AG04449 (cell line): Measurements from ENCODE around the gene ART3.
A peak's percentile ranks its signal among the peaks of the same experiment; 100 is the strongest.

Experiments used
- CTCF ChIA-PET: fragments of 350-600 bp; formaldehyde crosslinking; extraction: SDS; loops from one replicate; lab custom pipeline; 2021; ENCODE audit warnings: antibody characterized with exemption; lab: Yijun Ruan, JAX
- POLR2A ChIA-PET: fragments of 400-600, 350-600 bp; formaldehyde crosslinking; extraction: SDS; loops from one replicate; lab custom pipeline; 2020; ENCODE audit warnings: antibody characterized with exemption, inconsistent platforms; lab: Yijun Ruan, JAX
- DNase-seq: peaks from one replicate; pipeline ENCODE4 v3.0.0-alpha.2; 2010; ENCODE audit warnings: low read depth, low spot score
- H3K4me3 ChIP-seq: 2 replicates; pipeline ENCODE4 v1.5.1; 2011; ENCODE audit warnings: low read depth, mild to moderate bottlenecking, control low read depth, low read length
- TF ChIP-seq, protein P1 (sequence below): IDR thresholded peaks from one replicate; pipeline ENCODE4 v1.5.1; 2011; ENCODE audit warnings: mild to moderate bottlenecking, moderate library complexity, low read length, control low read depth, inconsistent platforms; ENCODE audit not compliant: insufficient read depth; ENCODE audit errors: missing control alignments

ART3 gene

DNA sequence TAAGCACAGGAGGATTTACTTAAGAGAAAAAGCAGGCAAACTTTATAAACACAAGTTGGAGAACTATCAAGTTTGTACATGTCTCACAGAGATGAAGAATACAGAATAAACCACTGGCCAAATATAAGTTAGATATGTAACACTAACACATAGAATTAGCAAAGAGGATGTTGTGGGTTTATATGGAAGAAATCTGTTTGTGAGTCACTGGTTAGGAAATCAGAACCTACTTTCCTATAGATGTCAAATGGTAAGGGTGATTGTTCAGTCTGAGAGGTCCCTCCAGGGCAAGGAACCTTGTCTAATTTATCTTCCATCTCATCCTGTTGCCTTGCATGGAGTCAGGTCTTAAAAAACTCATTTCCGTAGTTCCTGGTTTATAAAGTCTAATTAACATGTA lies 14.8 kb upstream of the ART3 start:
- ChIA-PET CTCF (interaction anchor here (2.3 kb wide), 1 partner anchor 64 kb away, joined by 26 read pairs; no protein-coding TSS in a partner anchor), POLR2A (no interaction called here)
- no peak overlapping the region for H3K4me3 ChIP-seq
- TF ChIP-seq, protein P1, sequence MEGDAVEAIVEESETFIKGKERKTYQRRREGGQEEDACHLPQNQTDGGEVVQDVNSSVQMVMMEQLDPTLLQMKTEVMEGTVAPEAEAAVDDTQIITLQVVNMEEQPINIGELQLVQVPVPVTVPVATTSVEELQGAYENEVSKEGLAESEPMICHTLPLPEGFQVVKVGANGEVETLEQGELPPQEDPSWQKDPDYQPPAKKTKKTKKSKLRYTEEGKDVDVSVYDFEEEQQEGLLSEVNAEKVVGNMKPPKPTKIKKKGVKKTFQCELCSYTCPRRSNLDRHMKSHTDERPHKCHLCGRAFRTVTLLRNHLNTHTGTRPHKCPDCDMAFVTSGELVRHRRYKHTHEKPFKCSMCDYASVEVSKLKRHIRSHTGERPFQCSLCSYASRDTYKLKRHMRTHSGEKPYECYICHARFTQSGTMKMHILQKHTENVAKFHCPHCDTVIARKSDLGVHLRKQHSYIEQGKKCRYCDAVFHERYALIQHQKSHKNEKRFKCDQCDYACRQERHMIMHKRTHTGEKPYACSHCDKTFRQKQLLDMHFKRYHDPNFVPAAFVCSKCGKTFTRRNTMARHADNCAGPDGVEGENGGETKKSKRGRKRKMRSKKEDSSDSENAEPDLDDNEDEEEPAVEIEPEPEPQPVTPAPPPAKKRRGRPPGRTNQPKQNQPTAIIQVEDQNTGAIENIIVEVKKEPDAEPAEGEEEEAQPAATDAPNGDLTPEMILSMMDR: no peak
- no peak for DNase-seq

DNA sequence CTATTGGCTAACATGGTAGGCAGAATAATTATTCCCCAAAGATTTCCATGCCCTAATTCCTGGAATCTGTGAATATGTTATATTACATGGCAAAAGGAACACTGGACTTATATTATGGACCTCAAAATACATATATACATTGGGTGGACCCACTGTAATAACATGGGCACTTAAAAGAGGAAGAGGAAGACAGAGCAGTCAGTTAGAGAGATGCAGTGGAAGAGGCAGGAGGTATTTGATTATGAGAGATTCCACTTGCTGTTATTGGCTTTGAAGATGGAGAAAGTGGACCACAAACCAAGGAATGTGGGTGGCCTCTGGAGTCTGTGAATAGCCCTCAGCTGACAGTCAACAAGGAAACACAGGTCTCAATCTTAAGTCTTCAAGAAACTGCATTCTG lies 14.0 kb upstream of the ART3 start:
- no peak overlapping the region for H3K4me3 ChIP-seq
- CTCF ChIA-PET: no interaction called here
- no peak for DNase-seq
- POLR2A ChIA-PET: no interaction called here
- TF ChIP-seq, protein P1: no peak

DNA sequence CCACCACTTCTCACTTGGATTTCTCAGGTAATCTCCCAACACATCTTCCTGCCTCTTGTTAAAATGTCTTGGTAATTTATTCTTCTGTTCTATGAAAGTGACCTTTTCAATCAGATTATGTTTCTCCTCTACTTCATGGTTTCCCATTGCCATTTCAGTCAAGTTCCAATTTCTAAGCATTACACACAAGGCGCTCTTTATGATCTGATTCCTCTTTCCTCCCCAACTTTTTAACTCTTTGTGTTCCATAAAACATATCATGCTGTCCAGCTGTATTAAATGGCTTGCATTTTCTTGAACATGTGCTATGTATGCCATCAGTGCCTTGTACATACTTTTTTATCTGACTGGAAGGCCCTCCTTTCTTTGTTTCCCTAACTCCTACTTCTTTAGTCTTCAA lies 13.1 kb upstream of the ART3 start:
- H3K4me3 ChIP-seq: no peak overlapping the region
- CTCF ChIA-PET: interaction anchor here (1.3 to 4.8 kb wide), 2 partner anchors 66 to 145 kb away, joined by 5 to 66 read pairs; no protein-coding TSS in a partner anchor
- DNase-seq: no peak

DNA sequence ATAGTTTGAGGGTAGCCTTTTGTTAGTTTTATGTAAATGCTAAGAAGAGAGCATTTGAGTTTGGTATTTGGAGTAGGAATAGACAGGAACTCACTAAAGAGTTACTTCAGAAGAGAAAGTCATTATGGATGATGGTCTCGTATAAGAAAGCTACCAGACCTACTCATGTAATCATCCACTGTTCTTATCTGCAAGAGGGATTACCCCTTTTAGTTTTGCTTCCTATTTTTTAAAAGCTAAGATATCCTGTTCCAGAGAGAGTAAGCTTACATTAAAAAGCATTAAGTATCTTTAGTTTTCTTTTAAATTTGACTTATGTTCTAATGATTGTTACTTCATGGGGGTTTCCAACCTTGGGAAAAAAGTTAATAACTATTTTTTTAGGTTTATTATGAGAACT lies 12.5 kb upstream of the ART3 start:
- no peak for DNase-seq
- no peak overlapping the region for H3K4me3 ChIP-seq
- ChIA-PET CTCF (interaction anchor here (1.3 to 4.8 kb wide), 4 partner anchors 25 to 146 kb away, joined by 5 to 66 read pairs (median 6); no protein-coding TSS in a partner anchor), POLR2A (no interaction called here)
- TF ChIP-seq, protein P1: no peak

More for the DNA sequence above, 13.1 kb upstream of the ART3 start:
- POLR2A ChIA-PET: no interaction called here
- TF ChIP-seq, protein P1: no peak

DNA sequence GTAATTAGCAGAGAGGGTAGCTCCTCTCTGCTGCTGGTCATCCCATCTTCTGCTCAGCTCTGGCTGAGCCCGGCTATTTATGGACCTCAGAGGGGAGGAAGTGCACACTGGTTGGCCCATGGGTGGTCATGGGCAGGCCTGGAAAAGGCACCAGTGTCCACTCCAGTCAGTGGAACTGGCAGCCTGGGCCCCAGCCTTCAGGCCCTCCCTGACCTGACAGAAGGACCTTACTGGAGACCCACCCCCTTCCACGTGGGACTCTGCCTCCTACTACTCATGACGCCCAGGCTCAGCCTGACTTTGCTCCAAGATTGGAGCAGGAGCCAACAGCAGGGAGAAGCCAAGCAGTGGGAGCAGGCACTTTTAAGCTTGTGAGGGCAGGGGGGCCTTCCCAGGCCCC lies 8.0 kb upstream of the ART3 start:
- CTCF ChIA-PET: interaction anchor here (0.6 to 6.7 kb wide), 11 partner anchors 8 to 150 kb away, joined by 3 to 153 read pairs (median 4); partner anchors contain the start of gene SDAD1

DNA sequence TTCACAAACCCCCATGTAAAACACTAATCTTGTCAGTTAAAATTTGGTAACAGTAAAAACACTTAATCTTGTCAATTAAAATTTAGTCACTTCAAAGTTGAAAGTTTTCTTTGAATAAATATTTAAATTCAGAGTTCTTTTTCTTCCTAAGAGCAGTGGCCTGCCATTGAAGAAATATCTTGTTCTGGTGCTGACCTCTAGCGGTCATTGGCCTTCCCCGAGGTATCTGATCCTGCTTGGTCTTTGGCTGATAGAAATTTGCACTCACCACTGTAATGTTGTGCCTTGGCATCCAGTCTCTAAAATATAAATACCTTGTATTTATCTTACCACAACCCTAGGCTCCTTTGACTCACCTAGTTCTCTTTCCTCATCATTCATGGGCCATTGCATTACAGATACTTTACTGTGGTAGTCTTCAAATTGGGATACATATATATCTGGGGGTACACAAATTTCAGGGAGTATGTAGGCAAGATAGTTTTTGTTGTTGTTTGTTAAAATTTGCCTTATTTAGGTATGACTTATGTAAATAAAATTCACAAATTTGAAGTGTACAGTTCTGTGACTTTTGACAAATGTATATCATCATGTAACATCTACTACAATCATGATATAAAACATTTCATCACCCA lies 6.7 kb upstream of the ART3 start:
- TF ChIP-seq, protein P1: peak; percentile 67
- DNase-seq: peak; percentile 29
- ChIA-PET CTCF (interaction anchor here (0.7 to 6.7 kb wide), 15 partner anchors 9 to 172 kb away, joined by 3 to 153 read pairs (median 4); partner anchors contain the start of gene SDAD1), POLR2A (no interaction called here)
- no peak overlapping the region for H3K4me3 ChIP-seq

More for the DNA sequence above, 8.0 kb upstream of the ART3 start:
- POLR2A ChIA-PET: interaction anchor here (0.6 kb wide), 1 partner anchor 168 kb away, joined by 3 read pairs; no protein-coding TSS in a partner anchor
- TF ChIP-seq, protein P1: no peak
- no peak for DNase-seq
- no peak overlapping the region for H3K4me3 ChIP-seq
